ENCODE results near the gene NABP2.
A peak's percentile ranks its signal among the peaks of the same experiment; 100 is the strongest.
"Not testable (repeated sequence)": the region's sequence is repeated elsewhere in the genome, so short reads cannot be mapped to it uniquely, and the experiment has no call there.

NABP2 gene
- long read RNA-seq, donor 1, transcript NABP2-201 (7 exons, 1,417 nt), result major isoform, 10 of 18 reads
- long read RNA-seq, donor 1, transcript NABP2-203 (6 exons, 1,775 nt), result minor isoform, 5 of 18 reads
- long read RNA-seq, donor 1, partial matches to known transcripts, result 0 of 18 reads
- long read RNA-seq, donor 1, other reads (novel, unspliced or antisense), result 0 of 18 reads
- long read RNA-seq, donor 2, transcript NABP2-201 (7 exons, 1,417 nt), result major isoform, 5 of 9 reads
- long read RNA-seq, donor 2, partial matches to known transcripts, result 0 of 9 reads
- long read RNA-seq, donor 2, other reads (novel, unspliced or antisense), result 0 of 9 reads
- long read RNA-seq, donor 3, partial matches to known transcripts, result 0 of 6 reads
- long read RNA-seq, donor 3, other reads (novel, unspliced or antisense), result 0 of 6 reads
- long read RNA-seq, donor 4, transcript NABP2-201 (7 exons, 1,417 nt), result major isoform, 5 of 21 reads
- long read RNA-seq, donor 4, partial matches to known transcripts, result 10 of 21 reads
- long read RNA-seq, donor 4, other reads (novel, unspliced or antisense), result 0 of 21 reads
- long read RNA-seq, donor 5, transcript NABP2-203 (6 exons, 1,775 nt), result minor isoform, 7 of 29 reads
- long read RNA-seq, donor 5, transcript NABP2-201 (7 exons, 1,417 nt), result major isoform, 10 of 29 reads
- long read RNA-seq, donor 5, partial matches to known transcripts, result 7 of 29 reads
- long read RNA-seq, donor 5, other reads (novel, unspliced or antisense), result 0 of 29 reads
- long read RNA-seq, donor 6, transcript NABP2-201 (7 exons, 1,417 nt), result major isoform, 7 of 17 reads
- long read RNA-seq, donor 6, partial matches to known transcripts, result 6 of 17 reads
- long read RNA-seq, donor 6, other reads (novel, unspliced or antisense), result 0 of 17 reads
- long read RNA-seq, donor 7, transcript NABP2-203 (6 exons, 1,775 nt), result minor isoform, 11 of 29 reads
- long read RNA-seq, donor 7, transcript NABP2-201 (7 exons, 1,417 nt), result major isoform, 17 of 29 reads
- long read RNA-seq, donor 7, partial matches to known transcripts, result 0 of 29 reads
- long read RNA-seq, donor 7, other reads (novel, unspliced or antisense), result 0 of 29 reads
- long read RNA-seq, donor 8, transcript NABP2-201 (7 exons, 1,417 nt), result major isoform, 5 of 11 reads
- long read RNA-seq, donor 8, partial matches to known transcripts, result 0 of 11 reads
- long read RNA-seq, donor 8, other reads (novel, unspliced or antisense), result 0 of 11 reads

DNA sequence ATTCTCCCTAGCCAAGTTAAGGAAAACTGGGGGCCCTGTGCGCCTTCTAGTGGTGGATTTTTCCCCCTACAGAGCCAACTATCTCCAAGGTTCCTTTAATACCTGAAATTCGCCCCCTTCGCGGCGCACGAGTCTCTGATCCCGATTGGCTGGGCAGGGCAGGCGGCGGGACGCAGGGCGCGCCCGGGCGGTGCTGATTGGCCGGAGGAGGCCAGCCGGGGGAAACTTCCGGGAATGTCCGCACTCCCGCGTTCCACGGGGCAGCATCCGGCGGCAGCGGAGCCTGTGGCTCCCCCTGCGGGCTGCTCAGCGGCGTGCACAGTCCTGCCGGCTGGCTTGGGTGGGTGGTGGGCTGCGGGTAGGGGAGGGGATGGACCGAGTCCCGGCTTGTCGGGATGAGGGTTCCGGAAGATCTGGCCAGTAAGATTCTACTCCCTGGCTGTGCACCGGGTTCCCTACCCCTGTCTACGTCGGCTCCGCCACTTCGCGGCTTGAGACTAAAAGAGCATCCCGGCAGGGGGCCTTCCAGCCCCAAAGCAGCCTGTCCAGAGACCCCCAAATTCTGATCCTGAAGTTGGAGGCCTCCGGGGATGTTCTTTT lies at the start of gene NABP2:
Gene NABP2 (plus strand): TSS at position 241 of the 600 bp plus-strand sequence. CDS start 515 bp downstream, outside the sequence.
- DNase-seq, result peak; percentile 85

DNA sequence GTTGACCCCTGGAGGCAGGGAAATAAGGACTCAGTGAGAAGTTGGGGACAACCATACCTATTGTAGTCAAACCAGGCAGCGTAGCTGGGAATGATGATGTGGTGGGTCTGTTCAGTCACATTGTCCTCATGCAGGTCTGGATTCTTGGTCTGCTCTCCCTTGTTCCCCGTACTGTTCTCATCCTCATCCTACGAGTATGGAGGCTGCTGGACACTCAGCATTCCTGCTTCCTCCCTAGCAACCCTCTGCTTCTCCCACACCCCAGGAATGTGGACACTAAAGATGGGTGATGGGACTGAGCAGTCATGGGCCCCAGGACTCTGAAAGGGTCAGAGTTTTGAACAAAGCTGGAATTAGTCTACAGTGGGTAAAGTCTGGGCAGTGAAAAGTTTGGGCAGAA lies 45.8 kb upstream of the NABP2 start:
- no peak for DNase-seq

GRCh38 chr12:56186957-56187356 lies 37.2 kb upstream of the NABP2 start:
- no peak for DNase-seq

DNA sequence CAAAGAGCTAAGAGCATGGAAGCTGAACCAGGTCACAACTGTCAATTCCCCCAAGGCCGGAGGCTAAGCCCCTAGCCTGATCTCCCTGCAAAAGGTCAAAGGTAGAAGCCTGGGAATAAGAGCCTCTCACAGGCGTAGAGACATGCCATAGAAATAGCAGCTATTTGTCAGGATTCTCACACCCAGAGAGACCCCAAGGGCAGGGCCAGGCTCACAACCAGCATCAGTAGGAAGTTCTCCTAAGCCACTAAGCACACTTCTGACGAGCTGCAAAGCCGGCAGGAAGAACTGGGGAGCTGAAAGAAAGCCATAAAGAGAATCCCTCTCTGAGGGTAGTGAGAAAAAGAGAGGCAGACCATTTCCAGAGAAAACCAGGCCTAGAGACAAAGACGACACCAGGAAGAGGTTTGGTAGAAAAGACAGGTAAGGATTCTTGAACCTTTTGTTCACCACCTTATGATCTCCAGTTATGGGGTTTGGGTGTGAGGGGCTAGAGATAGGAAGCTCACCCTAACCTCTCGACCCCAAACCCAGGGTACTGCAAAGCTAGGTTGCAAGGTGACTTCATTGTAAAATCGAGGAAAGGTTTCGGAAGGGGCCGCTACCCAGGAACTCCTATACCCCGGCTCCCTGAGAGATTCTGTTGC lies 35.9 kb upstream of the NABP2 start:
- DNase-seq, result peak; percentile 36

DNA sequence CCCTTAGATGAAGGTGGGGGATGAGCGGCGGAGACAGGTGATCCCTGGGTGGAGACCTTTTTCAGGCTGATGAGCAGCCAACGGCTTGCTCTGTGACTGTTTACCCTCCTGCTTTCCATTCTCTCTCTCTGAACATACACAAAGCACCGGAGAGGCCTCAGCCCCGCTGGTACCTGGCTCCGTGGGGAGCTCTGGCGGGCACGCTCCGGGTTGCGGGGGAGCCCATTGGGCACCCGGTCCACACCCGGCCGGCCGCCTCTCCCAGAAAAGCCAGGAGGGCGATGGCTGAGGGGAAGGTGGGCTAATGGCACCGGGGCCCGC lies 35.4 kb upstream of the NABP2 start:
- DNase-seq, result peak; percentile 71

GRCh38 chr12:56189099-56189917 lies 34.8 kb upstream of the NABP2 start, which contains the start of gene SMARCC2:
SMARCC2 (minus strand) TSS chr12:56189483; CDS start chr12:56189461, 22 bp downstream.
- DNase-seq, result peak; percentile 91

DNA sequence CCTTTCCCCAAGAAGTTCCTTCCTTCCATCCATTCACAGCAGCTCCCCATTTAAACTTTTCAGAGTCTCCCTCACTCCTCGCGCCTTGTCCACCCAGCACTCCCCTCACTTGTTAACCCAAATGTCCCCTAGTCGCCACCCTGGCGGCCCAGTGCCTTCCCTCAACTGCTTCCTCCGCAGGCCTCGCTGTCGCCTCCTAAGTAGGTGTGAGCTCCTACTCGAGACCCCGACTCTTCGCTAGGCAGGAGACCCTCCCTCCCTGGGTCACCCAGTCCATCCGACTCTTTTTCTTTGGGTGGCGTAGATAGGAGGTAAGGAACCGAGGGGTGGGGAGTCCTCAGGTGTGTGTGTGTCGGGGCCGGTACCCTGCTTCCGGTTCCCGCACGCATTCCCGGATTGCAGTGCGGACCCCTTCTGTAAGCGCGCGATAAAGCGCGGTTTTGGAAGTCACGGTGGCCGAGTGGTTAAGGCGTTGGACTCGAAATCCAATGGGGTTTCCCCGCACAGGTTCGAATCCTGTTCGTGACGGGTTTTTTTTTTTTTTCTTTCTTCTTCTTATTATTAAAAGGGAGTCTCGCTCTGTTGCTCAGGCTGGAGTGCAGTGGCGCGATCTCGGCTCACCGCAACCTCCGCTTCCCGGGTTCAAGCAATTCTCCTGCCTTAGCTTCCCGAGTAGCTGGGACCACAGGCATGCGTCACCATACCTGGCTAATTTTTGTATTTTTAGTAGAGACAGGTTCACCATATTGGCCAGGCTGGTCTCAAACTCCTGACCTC lies 34.0 kb upstream of the NABP2 start:
- DNase-seq, result peak; percentile 91

GRCh38 chr12:56190695-56191155 lies 33.4 kb upstream of the NABP2 start:
- peak; percentile 30 for DNase-seq

DNA sequence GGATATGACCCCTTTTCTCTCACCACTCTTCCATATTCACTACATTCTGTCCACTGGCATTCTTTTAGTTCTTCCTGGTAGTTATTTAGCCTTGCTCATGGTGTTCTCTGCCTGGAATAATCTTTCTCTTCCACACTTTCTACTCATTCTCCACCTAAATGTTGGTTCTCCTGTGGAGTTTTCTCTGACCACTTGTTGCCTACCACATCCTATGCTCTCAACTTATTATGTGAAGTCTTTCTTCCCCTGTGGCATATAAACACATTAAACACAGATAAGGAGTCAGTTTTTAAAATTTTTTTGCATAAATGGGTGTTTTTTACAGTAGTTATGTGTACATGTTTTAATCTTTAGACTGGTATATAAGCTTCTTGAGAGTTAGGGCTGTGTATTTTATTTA lies 31.6 kb upstream of the NABP2 start:
- no peak for DNase-seq

- peak; percentile 34 for DNase-seq
These were observed 31.0 kb upstream of the NABP2 start for GRCh38 chr12:56193025-56193578.

GRCh38 chr12:56196818-56197550 lies 27.2 kb upstream of the NABP2 start:
- DNase-seq, result not testable (repeated sequence)

- DNase-seq, result no peak
These were observed 26.1 kb upstream of the NABP2 start for GRCh38 chr12:56197921-56198635.

DNA sequence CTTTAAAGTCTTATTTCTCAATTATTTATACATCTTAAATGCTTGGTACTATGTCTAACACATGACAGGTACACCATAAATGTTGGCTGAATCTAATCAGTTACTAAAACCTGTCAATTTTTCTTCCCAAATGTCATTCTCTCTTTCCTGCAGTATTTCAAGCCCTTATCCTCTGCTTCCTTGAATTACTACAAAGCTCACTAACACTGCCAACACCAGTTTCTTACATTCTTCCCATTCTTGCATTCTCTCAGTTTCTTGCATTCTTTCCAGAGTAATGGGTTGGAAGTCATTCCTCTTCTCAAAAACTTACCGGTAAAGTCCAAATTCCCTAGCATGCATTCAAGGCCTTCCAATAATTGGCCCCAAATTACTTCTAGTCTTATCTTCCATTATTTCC lies 25.3 kb upstream of the NABP2 start:
- DNase-seq, result no peak

- DNase-seq, result no peak
These were observed 21.8 kb upstream of the NABP2 start for GRCh38 chr12:56202366-56202765.

GRCh38 chr12:56202838-56203237 lies 21.3 kb upstream of the NABP2 start:
- DNase-seq, result no peak

GRCh38 chr12:56204275-56204674 lies 19.9 kb upstream of the NABP2 start:
- no peak for DNase-seq

DNA sequence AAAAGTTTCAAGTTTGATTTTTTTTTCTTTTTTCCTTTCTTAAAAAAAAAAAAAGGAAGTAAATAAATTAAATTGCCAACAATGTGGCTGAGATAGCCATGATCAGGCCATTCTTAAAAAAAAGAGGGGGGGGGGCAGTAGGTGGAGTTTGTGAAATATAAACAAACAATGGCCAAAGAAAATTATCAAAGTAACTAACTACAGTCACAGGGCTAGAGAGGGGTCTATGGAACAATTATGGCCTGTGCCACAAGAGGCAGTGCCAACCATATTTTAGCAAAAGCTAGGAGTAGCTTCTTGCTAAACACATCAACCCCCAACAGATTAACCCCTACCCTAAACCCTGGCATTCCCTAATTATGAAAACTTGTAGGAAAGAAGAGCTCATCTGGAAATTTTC lies 18.7 kb upstream of the NABP2 start:
- DNase-seq, result no peak

Measured in right kidney (tissue), 9 donors.